ENCODE results near the gene SIVA1. TPM values are rescaled to one million over a fixed set of nuclear protein-coding genes. Genes with fewer than 3 reads are reported as not detected.

The SIVA1 gene
- total RNA-seq, 2 donors from 2014 or later = 111 to 130 TPM

DNA sequence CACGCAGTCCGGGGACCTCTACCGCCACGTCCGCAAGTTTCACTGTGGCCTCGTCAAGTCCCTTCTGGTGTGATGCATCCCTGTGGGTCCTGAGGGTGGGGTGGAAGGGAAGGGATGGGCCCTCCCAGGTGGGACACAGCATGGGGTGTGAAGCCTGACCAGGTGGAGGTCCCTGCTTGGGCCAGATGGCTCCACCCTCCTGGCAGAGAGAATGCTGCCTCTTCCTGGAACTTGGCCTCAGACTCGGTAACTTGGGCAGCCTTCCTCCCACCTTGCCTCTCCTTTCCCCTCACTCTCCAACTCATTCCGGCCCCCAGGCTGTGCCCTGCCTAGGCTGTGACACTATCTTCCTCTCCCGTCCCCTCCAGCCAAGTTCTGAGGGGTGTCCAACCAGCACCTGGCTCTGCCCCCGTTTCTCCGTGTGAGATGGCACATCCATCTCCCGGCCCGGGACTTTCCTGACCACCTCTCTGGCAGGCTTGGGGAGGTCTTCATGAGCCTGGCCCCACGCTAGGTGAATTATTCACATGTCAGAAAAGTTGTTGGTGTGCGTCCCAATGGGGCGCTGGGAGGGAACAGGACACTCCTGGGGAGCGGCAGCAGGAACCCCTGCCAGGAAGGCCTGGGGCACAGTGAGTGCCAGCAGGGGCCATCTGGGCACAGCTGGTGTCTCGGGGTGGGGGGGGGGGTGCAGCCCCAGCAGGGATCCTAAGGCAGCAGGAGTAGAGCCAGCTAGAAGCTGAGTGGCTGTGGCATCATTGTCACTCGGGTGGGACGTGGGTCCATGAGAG is 49.6 kb downstream of the SIVA1 start:
- no peaks in the 10 kb centered on the region for H3K9me3 ChIP-seq
- ATAC-seq (no peak), DNase-seq (no peak)
- WGBS, 2 donors = 64 to 82% methylated on average over 19 to 20 of the region's 20 CpGs
- H3K27ac ChIP-seq = peak overlapping the region in 2 of 4 donors; percentile 34 to 97
- intact Hi-C loops (cut with DNase I) = no loop called here
- H3K36me3 ChIP-seq (replicated peaks in 1 of 2; ENCODE audit: insufficient read depth in 1 of 2, low read depth in 2 of 2) = no peaks in the 10 kb centered on the region
- H3K27me3 ChIP-seq = no peaks in the 10 kb centered on the region
- no peak for TF ChIP-seq POLR2A (IDR thresholded peaks at IDR 0.05)
- TF ChIP-seq, protein P1, sequence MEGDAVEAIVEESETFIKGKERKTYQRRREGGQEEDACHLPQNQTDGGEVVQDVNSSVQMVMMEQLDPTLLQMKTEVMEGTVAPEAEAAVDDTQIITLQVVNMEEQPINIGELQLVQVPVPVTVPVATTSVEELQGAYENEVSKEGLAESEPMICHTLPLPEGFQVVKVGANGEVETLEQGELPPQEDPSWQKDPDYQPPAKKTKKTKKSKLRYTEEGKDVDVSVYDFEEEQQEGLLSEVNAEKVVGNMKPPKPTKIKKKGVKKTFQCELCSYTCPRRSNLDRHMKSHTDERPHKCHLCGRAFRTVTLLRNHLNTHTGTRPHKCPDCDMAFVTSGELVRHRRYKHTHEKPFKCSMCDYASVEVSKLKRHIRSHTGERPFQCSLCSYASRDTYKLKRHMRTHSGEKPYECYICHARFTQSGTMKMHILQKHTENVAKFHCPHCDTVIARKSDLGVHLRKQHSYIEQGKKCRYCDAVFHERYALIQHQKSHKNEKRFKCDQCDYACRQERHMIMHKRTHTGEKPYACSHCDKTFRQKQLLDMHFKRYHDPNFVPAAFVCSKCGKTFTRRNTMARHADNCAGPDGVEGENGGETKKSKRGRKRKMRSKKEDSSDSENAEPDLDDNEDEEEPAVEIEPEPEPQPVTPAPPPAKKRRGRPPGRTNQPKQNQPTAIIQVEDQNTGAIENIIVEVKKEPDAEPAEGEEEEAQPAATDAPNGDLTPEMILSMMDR (IDR thresholded peaks at IDR 0.05) = no peak
- peaks cover 63% of the 10 kb centered on the region for H3K4me1 ChIP-seq
- H3K4me3 ChIP-seq = no peak overlapping the region

DNA sequence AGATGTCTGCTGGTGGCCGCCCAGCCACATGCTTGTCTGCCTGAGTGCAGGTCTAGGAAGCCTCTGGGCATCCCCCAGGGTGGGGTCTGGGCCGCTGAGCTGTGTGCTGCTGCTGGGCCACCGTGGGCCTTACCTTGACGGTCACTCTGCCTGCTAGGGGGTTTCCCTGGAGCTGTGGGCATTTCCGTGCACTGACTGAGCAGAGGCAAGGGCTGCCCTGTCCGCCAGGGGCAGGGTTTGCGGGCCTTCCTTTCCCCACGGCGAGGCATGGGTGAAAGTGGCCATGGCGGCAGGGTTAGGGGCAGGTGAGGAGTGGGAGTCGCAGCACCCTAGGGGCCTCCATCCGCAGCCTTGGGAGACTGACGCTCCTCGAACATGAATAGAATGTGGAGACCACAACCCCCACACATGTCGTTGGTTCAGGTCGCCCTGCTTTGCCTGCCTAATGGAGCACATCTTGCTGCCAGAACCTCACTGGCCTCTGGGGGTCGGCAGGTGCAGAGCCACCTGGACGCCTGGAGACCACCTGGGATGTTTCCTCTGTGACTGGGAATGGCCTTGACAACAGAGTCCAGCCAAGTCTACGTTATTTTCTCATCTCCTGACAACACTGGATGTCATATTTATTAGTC is 50.4 kb downstream of the SIVA1 start:
- ATAC-seq (no peak), DNase-seq (peak in 1 of 4 donors; percentile 10)
- Histone ChIP-seq H3K27me3 (no peaks in the 10 kb centered on the region), H3K4me3 (no peak overlapping the region), H3K4me1 (peaks cover 61% of the 10 kb centered on the region), H3K27ac (peak overlapping the region in 1 of 4 donors; percentile 97), H3K9me3 (no peaks in the 10 kb centered on the region), H3K36me3 (replicated peaks in 1 of 2; ENCODE audit: insufficient read depth in 1 of 2, low read depth in 2 of 2) (no peaks in the 10 kb centered on the region)
- TF ChIP-seq, protein P1 (IDR thresholded peaks at IDR 0.05) = no peak
- TF ChIP-seq POLR2A (IDR thresholded peaks at IDR 0.05) = no peak
- WGBS, 2 donors = 73 to 80% methylated on average over 14 to 19 of the region's 19 CpGs
- intact Hi-C loops (cut with DNase I) = no loop called here

DNA sequence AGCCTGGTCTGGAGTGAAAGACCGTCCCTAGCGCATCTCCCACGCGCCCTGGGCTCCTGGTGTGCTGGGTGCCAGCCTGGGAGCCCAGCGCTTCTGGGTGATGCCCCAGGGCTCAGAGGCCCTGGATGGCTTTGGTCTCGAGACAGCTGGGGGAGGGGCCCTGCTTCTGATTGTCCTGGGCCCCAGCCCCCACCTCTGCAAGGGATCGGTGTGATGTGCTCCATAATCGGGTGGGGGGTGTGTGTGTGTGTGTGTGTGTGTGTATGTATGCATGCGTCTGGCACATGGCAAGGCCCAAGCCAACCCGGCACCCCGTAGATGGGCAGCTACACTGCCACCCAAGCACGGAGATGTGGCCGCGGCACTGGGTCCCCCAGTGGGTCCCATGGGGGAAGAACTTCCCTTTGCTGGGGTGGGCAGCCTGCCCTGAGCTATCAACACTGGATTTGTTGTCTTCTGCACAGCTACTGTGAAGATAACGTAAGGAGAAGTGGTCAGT is 51.0 kb downstream of the SIVA1 start:
- Histone ChIP-seq H3K27ac (peak overlapping the region in 1 of 4 donors; percentile 6), H3K4me1 (peaks cover 61% of the 10 kb centered on the region), H3K36me3 (replicated peaks in 1 of 2; ENCODE audit: insufficient read depth in 1 of 2, low read depth in 2 of 2) (no peaks in the 10 kb centered on the region), H3K27me3 (no peaks in the 10 kb centered on the region), H3K4me3 (no peak overlapping the region), H3K9me3 (no peaks in the 10 kb centered on the region)
- intact Hi-C loops (cut with DNase I) = no loop called here
- WGBS, 2 donors = 81 to 92% methylated on average over 7 to 9 of the region's 15 CpGs
- TF ChIP-seq, protein P1 (IDR thresholded peaks at IDR 0.05) = no peak
- no peak for TF ChIP-seq POLR2A (IDR thresholded peaks at IDR 0.05)
- ATAC-seq (no peak), DNase-seq (peak in 1 of 4 donors; percentile 16)

DNA sequence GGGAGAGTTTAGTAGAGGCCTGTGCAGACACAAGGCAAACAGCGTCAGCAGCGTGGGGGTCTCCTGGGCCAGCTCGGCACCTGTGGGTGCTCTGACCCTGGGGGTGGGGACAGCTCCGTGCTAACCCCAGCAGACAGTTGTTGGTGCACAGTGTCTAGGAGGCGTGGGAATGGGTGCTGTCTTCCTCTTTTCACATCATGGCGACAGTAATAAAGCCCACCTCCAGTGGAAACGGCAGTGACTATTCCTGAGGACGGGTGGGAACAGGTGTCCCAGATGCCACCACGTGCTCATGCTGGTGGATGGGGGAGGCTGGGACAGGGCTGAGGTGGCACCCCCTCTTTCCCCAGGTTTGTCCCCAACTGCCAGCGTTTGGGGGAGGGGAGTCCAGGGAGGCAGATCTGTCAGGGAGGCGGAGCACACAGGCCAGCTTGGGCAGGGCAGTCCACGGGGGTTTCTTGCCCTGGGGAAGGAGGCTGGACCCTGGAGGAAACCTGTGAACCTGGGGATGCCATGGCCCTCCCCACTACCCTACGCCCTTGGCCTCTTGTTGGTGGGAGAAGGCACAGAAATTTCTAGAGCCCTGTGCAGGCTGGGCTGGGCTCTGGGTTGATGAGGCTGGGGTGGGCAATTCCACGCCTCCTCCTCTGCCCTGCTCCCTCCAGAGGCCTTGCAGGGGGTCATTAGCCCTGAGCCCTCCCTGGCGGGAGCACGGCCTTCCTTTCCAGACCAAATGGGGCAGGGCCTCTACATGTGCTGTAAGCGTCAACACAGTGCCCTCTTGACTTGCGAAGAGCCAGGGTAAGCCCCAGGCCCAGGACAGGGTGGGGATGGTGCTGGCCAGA is 51.8 kb downstream of the SIVA1 start:
- H3K27me3 ChIP-seq = no peaks in the 10 kb centered on the region
- TF ChIP-seq, protein P1 (IDR thresholded peaks at IDR 0.05) = no peak
- peak in 1 of 3 donors; percentile 46 for TF ChIP-seq POLR2A (IDR thresholded peaks at IDR 0.05)
- H3K4me3 ChIP-seq = no peak overlapping the region
- DNase-seq = peak in 1 of 4 donors; percentile 10
- peak overlapping the region in 3 of 4 donors; percentile 34 to 60 (median 54) for H3K27ac ChIP-seq
- peaks cover 54% of the 10 kb centered on the region for H3K4me1 ChIP-seq
- intact Hi-C loops (cut with DNase I) = no loop called here
- WGBS, 2 donors = 78 to 82% methylated on average over 9 to 18 of the region's 18 CpGs
- no peaks in the 10 kb centered on the region for H3K36me3 ChIP-seq (replicated peaks in 1 of 2; ENCODE audit: insufficient read depth in 1 of 2, low read depth in 2 of 2)
- no peaks in the 10 kb centered on the region for H3K9me3 ChIP-seq
- no peak for ATAC-seq
